PC-3 (cell line): Measurements from ENCODE around the gene SLC8A2.

ENCODE experiments used
- EZH2 ChIP-seq: fragments of 300-600 bp; sonication (generic); IDR thresholded peaks from one replicate; pipeline ENCODE4 v1.6.1; 2017; ENCODE audit warnings: antibody characterized with exemption, mild to moderate bottlenecking, low read length; ENCODE audit not compliant: unreplicated experiment
- TF ChIP-seq, protein P1 (sequence below): fragments of 300-600 bp; sonication (generic); conservative IDR thresholded peaks from 2 replicates; pipeline ENCODE4 v1.5.1; 2017; ENCODE audit warnings: antibody characterized with exemption, low read depth, mild to moderate bottlenecking, low read length

DNA sequence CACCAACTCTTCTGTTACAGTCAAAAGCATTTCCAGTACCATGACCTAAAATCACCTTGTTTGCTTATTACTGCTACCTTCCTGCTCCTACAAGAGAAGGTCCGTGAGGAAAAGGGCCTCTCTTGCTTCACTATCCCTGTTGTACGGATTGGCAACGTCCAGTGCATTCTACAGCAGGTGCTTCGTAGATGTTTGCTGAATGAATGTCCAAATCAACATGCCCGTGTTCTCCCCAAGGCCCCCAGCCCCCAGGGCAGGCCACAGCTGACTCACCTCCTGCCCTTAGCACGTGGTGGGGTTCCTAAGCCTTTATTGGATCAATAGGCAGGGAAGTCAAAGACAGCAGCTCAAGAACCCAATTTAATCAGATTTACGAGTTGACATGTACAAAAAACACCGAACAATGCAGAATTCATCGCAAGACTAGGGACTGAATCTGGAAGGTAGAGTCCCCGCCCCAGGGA, 48.7 kb upstream of the SLC8A2 start:
- TF ChIP-seq, protein P1, sequence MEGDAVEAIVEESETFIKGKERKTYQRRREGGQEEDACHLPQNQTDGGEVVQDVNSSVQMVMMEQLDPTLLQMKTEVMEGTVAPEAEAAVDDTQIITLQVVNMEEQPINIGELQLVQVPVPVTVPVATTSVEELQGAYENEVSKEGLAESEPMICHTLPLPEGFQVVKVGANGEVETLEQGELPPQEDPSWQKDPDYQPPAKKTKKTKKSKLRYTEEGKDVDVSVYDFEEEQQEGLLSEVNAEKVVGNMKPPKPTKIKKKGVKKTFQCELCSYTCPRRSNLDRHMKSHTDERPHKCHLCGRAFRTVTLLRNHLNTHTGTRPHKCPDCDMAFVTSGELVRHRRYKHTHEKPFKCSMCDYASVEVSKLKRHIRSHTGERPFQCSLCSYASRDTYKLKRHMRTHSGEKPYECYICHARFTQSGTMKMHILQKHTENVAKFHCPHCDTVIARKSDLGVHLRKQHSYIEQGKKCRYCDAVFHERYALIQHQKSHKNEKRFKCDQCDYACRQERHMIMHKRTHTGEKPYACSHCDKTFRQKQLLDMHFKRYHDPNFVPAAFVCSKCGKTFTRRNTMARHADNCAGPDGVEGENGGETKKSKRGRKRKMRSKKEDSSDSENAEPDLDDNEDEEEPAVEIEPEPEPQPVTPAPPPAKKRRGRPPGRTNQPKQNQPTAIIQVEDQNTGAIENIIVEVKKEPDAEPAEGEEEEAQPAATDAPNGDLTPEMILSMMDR = no peak
- no peak for TF ChIP-seq EZH2
